Osteoblast (primary cell): ENCODE data around the gene ADAM30. TPM values are rescaled to one million over a fixed set of nuclear protein-coding genes. Genes with fewer than 3 reads are reported as not detected.

ENCODE experiments used
- DNase-seq: peaks from one replicate; pipeline ENCODE4 v3.0.0; 2011; ENCODE audit warnings: low spot score, mixed read lengths; ENCODE audit not compliant: insufficient read length; ENCODE audit errors: missing footprints
- H2AFZ ChIP-seq: 2 replicates; pipeline ENCODE4 v1.6.0; 2011; ENCODE audit warnings: mild to moderate bottlenecking, low read length
- H3K27ac ChIP-seq: 2 replicates; pipeline ENCODE4 v1.5.1; 2011; ENCODE audit warnings: mild to moderate bottlenecking, low read depth, low read length, moderate library complexity
- H3K27me3 ChIP-seq: 2 replicates; pipeline ENCODE4 v1.6.0; 2012; ENCODE audit warnings: mild to moderate bottlenecking, control low read depth, inconsistent platforms, low read length, moderate library complexity; ENCODE audit not compliant: insufficient read depth
- H3K36me3 ChIP-seq: 2 replicates; pipeline ENCODE4 v1.5.1; 2011; ENCODE audit warnings: mild to moderate bottlenecking, low read length, control low read depth, moderate library complexity; ENCODE audit not compliant: insufficient read depth
- H3K4me1 ChIP-seq: 2 replicates; pipeline ENCODE4 v1.5.1; 2011; ENCODE audit warnings: mild to moderate bottlenecking, low read length, control low read depth, moderate library complexity; ENCODE audit not compliant: insufficient read depth
- H3K4me2 ChIP-seq: 2 replicates; pipeline ENCODE4 v1.6.0; 2011; ENCODE audit warnings: mild to moderate bottlenecking, low read length; ENCODE audit not compliant: insufficient read depth
- H3K4me3 ChIP-seq: fragments of 200-600 bp; sonication (generic); 3 replicates; pipeline ENCODE4 v1.5.1; 2012; ENCODE audit warnings: mild to moderate bottlenecking, low read length, inconsistent platforms; ENCODE audit not compliant: insufficient read depth
- H3K79me2 ChIP-seq: 2 replicates; pipeline ENCODE4 v1.6.0; 2012; ENCODE audit warnings: mild to moderate bottlenecking, low read length, control low read depth, inconsistent platforms; ENCODE audit not compliant: insufficient read depth
- H3K9me3 ChIP-seq: 2 replicates; pipeline ENCODE4 v1.5.1; 2011; ENCODE audit warnings: low read depth, low read length, control low read depth
- H4K20me1 ChIP-seq: 2 replicates; pipeline ENCODE4 v1.6.0; 2012; ENCODE audit warnings: mild to moderate bottlenecking, low read length, control low read depth; ENCODE audit not compliant: insufficient read depth
- CTCF ChIP-seq: IDR thresholded peaks from 2 replicates; pipeline ENCODE4 v1.5.1; 2011; ENCODE audit warnings: mild to moderate bottlenecking, low read depth, low read length, moderate library complexity; ENCODE audit errors: extremely low read depth
- total RNA-seq: library from RNA; depleted of rRNA; stranded (reverse); fragments of >200 nt; gene quantifications from 2 replicates; pipeline ENCODE4 v1.2.3, GENCODE V29; 2012

Gene ADAM30
- total RNA-seq, result not detected in 2 replicates

GRCh38 chr1:119896303-119896702 lies at the start of gene ADAM30:
TSS of gene ADAM30 (minus strand) at chr1:119896515. CDS start at chr1:119896336, 179 bp downstream.
- Histone ChIP-seq H3K9me3 (no peaks in the 10 kb centered on the region), H3K4me2 (no peak within 1 kb of the TSS), H4K20me1 (no peaks in the 10 kb centered on the region), H3K27ac (no peak within 1 kb of the TSS), H2AFZ (no peak within 1 kb of the TSS), H3K4me1 (no peaks in the 10 kb centered on the region), H3K27me3 (peaks cover 7% of the 10 kb centered on the region), H3K79me2 (no peaks in the 10 kb centered on the region), H3K36me3 (no peaks in the 10 kb centered on the region), H3K4me3 (no peak within 1 kb of the TSS)
- DNase-seq, result no peak
- TF ChIP-seq CTCF, result no peak

GRCh38 chr1:119943216-119943615 lies 46.9 kb upstream of the ADAM30 start:
- H3K36me3 ChIP-seq, result peaks cover 48% of the 10 kb centered on the region
- no peak overlapping the region for H3K4me2 ChIP-seq
- peaks cover 4% of the 10 kb centered on the region for H4K20me1 ChIP-seq
- peaks cover 75% of the 10 kb centered on the region for H3K79me2 ChIP-seq
- H3K4me1 ChIP-seq, result peaks cover 27% of the 10 kb centered on the region
- no peak overlapping the region for H2AFZ ChIP-seq
- no peaks in the 10 kb centered on the region for H3K27me3 ChIP-seq
- H3K4me3 ChIP-seq, result no peak overlapping the region
- H3K9me3 ChIP-seq, result no peaks in the 10 kb centered on the region
- H3K27ac ChIP-seq, result no peak overlapping the region
- no peak for TF ChIP-seq CTCF
- peak; percentile 43 for DNase-seq

DNA sequence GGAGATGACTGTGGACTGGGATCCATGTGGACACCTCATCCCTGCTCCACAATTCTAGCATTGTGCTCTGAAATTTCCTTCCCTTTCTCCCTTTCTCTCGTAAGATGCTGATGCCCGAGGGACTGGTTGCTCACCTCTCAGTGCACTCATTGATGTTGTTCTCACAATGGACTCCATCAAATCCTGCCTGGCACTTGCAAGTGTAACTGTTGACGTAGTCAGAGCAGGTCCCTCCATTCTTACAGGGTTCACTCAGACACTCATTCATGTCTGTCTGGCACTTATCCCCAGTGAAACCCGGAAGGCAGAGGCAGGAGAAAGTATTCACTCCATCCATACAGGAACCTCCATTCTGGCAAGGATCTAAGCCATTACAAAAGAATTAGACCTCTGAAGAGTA lies 45.1 kb upstream of the ADAM30 start:
- H3K36me3 ChIP-seq, result peaks cover 60% of the 10 kb centered on the region
- no peak overlapping the region for H2AFZ ChIP-seq
- no peaks in the 10 kb centered on the region for H3K27me3 ChIP-seq
- no peak overlapping the region for H3K4me2 ChIP-seq
- H3K4me1 ChIP-seq, result peaks cover 9% of the 10 kb centered on the region
- no peak for TF ChIP-seq CTCF
- peaks cover 4% of the 10 kb centered on the region for H4K20me1 ChIP-seq
- DNase-seq, result no peak
- no peak overlapping the region for H3K27ac ChIP-seq
- peaks cover 84% of the 10 kb centered on the region for H3K79me2 ChIP-seq
- H3K9me3 ChIP-seq, result no peaks in the 10 kb centered on the region
- no peak overlapping the region for H3K4me3 ChIP-seq

GRCh38 chr1:119940697-119941096 lies 44.4 kb upstream of the ADAM30 start:
- Histone ChIP-seq H3K9me3 (no peaks in the 10 kb centered on the region), H3K79me2 (peaks cover 84% of the 10 kb centered on the region), H2AFZ (no peak overlapping the region), H4K20me1 (peaks cover 4% of the 10 kb centered on the region), H3K4me1 (peaks cover 5% of the 10 kb centered on the region), H3K27ac (no peak overlapping the region), H3K4me2 (no peak overlapping the region), H3K4me3 (no peak overlapping the region), H3K27me3 (no peaks in the 10 kb centered on the region), H3K36me3 (peaks cover 67% of the 10 kb centered on the region)
- no peak for DNase-seq
- TF ChIP-seq CTCF, result no peak
